ENCODE data around the gene UBE2J1. TPM values are rescaled to one million over a fixed set of nuclear protein-coding genes. Genes with fewer than 3 reads are reported as not detected.

UBE2J1 gene
- total RNA-seq, 2 donors from 2014 or later, result 32.1 to 57.2 TPM

DNA sequence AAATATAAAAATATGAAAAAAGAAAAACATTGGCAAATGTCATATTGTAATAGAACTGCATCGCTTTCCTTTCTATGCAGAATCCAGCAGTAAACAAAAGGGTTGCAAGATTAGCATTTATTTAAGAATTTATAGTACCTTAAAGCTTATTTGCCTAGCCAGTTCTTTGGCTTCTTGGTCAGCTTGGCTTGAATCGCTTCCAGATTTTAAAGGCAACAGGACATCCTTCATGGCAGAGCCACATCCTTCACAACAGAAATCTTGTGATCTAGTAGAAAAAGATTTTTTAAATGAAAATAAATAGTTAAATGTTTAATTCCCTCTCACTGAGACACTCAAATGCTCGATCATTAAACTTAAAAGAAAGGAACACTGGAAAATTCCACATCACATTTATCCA lies 17.4 kb downstream of the UBE2J1 start:
- no peak overlapping the region for H3K9ac ChIP-seq (ENCODE audit: low read depth in 2 of 2, low read length in 2 of 2)
- H3K9me3 ChIP-seq, result no peaks in the 10 kb centered on the region
- no peaks in the 10 kb centered on the region for H3K36me3 ChIP-seq
- H3K27ac ChIP-seq, result no peak overlapping the region
- DNase-seq, result no peak
- intact Hi-C loops (cut with DNase I), result no loop called here
- H3K4me3 ChIP-seq, result no peak overlapping the region
- no peaks in the 10 kb centered on the region for H3K4me1 ChIP-seq
- TF ChIP-seq, protein P1, sequence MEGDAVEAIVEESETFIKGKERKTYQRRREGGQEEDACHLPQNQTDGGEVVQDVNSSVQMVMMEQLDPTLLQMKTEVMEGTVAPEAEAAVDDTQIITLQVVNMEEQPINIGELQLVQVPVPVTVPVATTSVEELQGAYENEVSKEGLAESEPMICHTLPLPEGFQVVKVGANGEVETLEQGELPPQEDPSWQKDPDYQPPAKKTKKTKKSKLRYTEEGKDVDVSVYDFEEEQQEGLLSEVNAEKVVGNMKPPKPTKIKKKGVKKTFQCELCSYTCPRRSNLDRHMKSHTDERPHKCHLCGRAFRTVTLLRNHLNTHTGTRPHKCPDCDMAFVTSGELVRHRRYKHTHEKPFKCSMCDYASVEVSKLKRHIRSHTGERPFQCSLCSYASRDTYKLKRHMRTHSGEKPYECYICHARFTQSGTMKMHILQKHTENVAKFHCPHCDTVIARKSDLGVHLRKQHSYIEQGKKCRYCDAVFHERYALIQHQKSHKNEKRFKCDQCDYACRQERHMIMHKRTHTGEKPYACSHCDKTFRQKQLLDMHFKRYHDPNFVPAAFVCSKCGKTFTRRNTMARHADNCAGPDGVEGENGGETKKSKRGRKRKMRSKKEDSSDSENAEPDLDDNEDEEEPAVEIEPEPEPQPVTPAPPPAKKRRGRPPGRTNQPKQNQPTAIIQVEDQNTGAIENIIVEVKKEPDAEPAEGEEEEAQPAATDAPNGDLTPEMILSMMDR (IDR thresholded peaks at IDR 0.05), result no peak
- no peaks in the 10 kb centered on the region for H3K27me3 ChIP-seq

DNA sequence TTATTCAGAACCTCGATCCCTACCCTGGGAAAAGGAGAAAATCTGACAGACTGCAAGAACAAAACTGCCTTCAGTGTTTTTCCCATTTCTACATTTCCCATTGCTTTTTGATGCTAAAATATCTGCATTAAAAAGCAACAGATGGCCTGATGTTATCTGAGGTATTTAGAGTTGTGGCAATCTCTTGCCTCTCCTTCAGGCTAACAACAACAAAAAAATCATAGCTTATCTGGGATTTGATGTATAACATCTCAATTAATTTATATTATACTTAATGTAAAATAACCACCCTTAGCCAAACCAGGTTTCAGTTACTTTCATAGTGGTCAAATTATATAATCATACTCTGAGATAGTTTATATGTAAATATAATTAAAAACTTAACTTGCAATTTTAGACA lies 21.6 kb downstream of the UBE2J1 start:
- DNase-seq, result no peak
- Histone ChIP-seq H3K4me3 (no peak overlapping the region), H3K36me3 (no peaks in the 10 kb centered on the region), H3K9ac (ENCODE audit: low read depth in 2 of 2, low read length in 2 of 2) (no peak overlapping the region), H3K9me3 (no peaks in the 10 kb centered on the region), H3K27me3 (no peaks in the 10 kb centered on the region), H3K4me1 (no peaks in the 10 kb centered on the region), H3K27ac (no peak overlapping the region)
- intact Hi-C loops (cut with DNase I), result no loop called here
- TF ChIP-seq, protein P1 (IDR thresholded peaks at IDR 0.05), result no peak

DNA sequence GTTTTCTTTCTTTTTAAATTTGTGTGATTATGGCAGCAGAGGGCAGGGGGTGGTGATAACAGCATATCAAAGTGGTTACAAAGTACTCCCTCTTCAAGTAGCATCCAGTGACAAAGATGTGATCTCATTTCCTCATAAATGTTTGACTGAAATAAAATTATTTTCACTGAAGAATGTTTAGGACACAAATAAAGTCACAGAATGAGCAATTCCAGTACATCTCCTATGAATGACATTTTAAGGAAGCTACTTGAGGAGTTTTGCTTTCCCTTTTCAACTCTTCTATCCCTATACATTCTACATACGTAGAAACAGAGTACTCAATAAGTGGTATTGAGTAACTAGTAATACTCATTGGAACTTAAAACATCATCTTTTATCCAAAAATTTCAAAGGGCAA lies 23.5 kb downstream of the UBE2J1 start:
- DNase-seq, result no peak
- no peaks in the 10 kb centered on the region for H3K27me3 ChIP-seq
- no peak overlapping the region for H3K27ac ChIP-seq
- H3K9ac ChIP-seq (ENCODE audit: low read depth in 2 of 2, low read length in 2 of 2), result no peak overlapping the region
- H3K9me3 ChIP-seq, result no peaks in the 10 kb centered on the region
- H3K36me3 ChIP-seq, result no peaks in the 10 kb centered on the region
- H3K4me3 ChIP-seq, result no peak overlapping the region
- H3K4me1 ChIP-seq, result no peaks in the 10 kb centered on the region
- intact Hi-C loops (cut with DNase I), result no loop called here
- TF ChIP-seq, protein P1 (IDR thresholded peaks at IDR 0.05), result no peak

DNA sequence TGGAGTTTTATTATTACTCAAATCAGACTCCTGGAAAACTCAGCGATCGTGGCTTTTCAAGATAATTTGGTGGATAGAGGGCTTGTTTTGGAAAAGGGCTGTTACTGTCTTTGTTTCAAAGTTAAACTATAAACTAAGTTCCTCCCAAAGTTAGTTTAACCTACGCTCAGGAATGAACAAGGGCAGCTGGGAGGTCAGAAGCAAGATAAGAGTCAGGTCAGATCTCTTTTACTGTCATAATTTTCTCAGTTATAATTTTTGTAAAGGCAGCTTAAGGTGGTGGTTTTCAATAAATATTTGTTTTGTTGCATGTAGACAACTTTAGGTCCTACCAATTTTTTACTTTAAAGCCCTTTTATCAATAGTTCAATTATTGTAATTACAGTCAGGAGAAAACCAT lies 28.2 kb downstream of the UBE2J1 start:
- Histone ChIP-seq H3K4me3 (no peak overlapping the region), H3K27me3 (no peaks in the 10 kb centered on the region), H3K36me3 (no peaks in the 10 kb centered on the region), H3K4me1 (no peaks in the 10 kb centered on the region), H3K9ac (ENCODE audit: low read depth in 2 of 2, low read length in 2 of 2) (no peak overlapping the region), H3K9me3 (no peaks in the 10 kb centered on the region), H3K27ac (no peak overlapping the region)
- no peak for DNase-seq
- TF ChIP-seq, protein P1 (IDR thresholded peaks at IDR 0.05), result no peak
- intact Hi-C loops (cut with DNase I), result no loop called here

DNA sequence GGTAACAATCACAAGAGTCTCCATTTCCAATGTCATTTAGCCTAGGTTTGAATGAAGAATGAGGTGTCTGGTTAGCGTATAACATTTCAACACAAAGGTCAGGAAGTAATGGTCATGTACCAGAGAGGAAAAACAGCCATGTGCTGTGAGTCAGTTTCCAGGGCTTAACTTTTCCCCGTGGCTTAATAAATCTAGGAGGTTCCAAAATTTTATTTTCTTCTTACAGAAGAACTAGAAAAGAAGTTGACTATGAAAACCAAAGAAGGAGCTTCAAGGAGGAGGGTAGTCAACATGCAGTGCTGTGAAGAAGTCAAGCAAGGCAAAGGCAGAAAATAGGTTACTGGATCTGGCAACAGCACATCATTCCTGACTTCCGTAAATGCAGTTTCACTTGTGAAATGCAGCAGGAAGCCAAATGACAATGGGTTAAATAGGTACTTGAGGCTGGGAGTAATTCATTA lies 29.0 kb downstream of the UBE2J1 start:
- H3K27me3 ChIP-seq, result no peaks in the 10 kb centered on the region
- H3K27ac ChIP-seq, result no peak overlapping the region
- no peak overlapping the region for H3K4me3 ChIP-seq
- H3K9ac ChIP-seq (ENCODE audit: low read depth in 2 of 2, low read length in 2 of 2), result no peak overlapping the region
- H3K4me1 ChIP-seq, result no peaks in the 10 kb centered on the region
- TF ChIP-seq, protein P1 (IDR thresholded peaks at IDR 0.05), result no peak
- H3K9me3 ChIP-seq, result no peaks in the 10 kb centered on the region
- intact Hi-C loops (cut with DNase I), result no loop called here
- no peaks in the 10 kb centered on the region for H3K36me3 ChIP-seq
- no peak for DNase-seq
